GM18498 (cell line): ENCODE results near the gene TRPM3.
"Not testable (repeated sequence)": the region's sequence is repeated elsewhere in the genome, so short reads cannot be mapped to it uniquely, and the experiment has no call there.

Experiments
- ATAC-seq: cut with Tn5 transposase; IDR thresholded peaks from one replicate; pipeline ENCODE4 v1.9.1; 2021; ENCODE audit warnings: mild to moderate bottlenecking, moderate library complexity; ENCODE audit not compliant: unreplicated experiment

The TRPM3 gene

GRCh38 chr9:71001780-71002386 lies 119.5 kb downstream of the TRPM3 start:
- no peak for ATAC-seq

DNA sequence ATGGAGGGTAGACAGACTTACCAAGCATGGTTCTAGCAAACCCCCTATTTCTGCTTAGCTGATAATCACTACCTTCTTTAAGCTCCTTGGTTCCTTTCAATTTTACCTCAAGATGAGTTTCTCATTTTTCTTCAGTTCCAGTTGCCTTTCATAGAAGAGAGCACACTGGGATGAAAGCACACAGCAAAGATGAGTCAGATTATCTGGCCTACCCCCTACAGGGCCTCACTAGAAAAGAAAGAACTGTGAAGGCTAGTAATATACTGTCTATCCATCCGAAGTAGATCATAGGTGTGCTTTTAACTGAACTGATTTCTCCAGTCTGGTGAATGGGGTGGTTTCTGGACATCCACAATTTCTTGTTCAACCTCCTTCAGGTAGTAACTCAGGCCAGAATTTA lies 122.5 kb downstream of the TRPM3 start:
- no peak for ATAC-seq

- no peak for ATAC-seq
Measured at GRCh38 chr9:70995511-70995910, 125.9 kb downstream of the TRPM3 start.

DNA sequence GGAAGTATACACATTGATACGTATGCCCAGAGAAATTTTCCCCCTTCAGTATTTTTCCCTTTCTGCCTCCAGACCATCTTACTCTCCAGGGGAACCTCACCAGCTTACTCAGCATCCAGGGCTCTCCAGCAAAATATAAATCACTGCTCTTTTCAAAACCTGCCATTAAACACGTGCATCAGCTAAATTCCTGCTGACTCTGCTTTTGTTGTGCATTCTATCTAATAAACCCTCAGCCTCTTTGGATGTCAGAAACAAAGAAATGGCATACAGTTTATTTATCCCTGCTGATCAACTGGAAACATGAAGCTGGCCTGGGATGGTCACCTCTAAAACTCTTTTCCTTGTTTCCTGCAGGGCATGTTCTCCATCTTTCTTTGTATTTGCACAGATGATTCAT lies 126.8 kb downstream of the TRPM3 start:
- ATAC-seq, result no peak

- no peak for ATAC-seq
Measured at GRCh38 chr9:70988551-70988950, 132.9 kb downstream of the TRPM3 start.

DNA sequence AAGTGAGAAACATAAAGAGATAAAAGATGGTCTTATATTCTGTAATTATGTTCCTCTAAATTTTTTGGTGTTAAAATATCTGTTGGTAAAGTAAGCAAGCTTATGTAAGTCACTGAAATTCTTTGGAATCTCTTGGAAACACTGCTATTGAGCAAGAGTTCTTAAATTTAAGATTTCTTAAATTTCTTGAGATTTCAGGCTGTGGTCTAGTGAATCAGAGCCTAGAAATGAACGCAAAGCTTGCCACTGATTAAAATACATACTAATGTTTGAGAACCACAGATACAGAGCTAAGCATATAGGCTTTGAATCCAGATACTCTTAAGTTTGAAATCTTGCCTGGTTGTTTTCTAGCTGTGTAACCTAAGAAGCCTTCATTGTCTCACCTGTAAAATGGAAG lies 133.4 kb downstream of the TRPM3 start:
- no peak for ATAC-seq

GRCh38 chr9:70986984-70987383 lies 134.4 kb downstream of the TRPM3 start:
- ATAC-seq, result no peak

GRCh38 chr9:70983723-70984295 lies 137.6 kb downstream of the TRPM3 start:
- no peak for ATAC-seq

DNA sequence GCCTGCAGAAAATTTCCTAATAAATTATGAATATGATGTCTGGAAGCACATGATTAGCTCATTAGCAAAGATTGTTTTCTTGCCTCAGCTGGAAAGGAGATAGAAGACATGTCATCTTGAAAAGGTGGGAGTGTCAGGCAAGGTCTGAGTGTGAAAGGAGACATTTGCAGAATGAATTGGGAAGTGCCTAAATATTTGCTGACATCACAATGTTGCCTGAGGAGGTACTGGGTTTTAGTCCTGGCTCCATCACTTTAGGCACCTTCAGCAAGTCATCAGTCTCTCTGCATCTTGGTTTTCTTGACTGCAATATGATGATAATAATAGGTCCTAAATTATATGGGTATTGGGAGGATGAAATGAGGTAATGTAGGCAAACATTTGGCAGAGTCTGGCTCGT lies 140.1 kb downstream of the TRPM3 start:
- ATAC-seq, result no peak

DNA sequence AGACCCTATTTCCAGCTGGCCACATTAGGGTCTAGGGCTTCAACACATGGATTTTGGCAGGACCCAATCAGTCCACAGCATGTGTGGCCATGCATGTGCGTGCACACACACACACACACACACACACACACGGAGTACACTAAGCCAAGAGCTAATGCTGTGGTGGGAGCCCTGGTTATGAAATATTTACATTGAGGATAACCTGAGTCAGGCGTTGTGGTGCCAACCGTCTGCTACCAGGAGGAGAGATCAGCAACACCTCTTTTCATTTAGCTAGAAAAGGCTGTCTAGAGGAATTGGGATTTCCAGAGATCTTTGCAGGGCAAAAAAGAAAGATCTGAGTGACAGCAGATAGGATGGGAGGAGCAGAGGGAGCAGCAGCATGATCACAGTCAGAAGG lies 141.5 kb downstream of the TRPM3 start:
- ATAC-seq, result no peak

DNA sequence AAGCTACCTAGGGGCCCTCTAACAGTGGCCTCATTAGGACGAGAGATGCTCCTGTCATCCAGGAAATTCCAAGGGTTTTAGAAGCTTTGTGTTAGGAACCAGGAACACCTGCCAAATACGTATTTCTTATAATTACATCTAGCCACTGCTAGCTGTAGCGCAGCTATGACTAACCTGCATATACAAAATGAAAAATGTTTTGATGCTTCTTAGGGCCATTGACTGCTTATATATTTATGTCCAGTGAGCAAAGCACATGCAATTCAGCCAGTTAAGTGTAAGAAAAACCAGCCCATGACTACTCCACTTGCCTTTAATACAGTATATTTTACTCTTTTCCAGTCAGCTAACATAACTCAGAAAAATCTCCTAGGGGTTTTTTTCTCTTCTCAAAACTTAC lies 143.3 kb downstream of the TRPM3 start:
- ATAC-seq, result no peak

- no peak for ATAC-seq
Measured at GRCh38 chr9:70975821-70976220, 145.6 kb downstream of the TRPM3 start.

DNA sequence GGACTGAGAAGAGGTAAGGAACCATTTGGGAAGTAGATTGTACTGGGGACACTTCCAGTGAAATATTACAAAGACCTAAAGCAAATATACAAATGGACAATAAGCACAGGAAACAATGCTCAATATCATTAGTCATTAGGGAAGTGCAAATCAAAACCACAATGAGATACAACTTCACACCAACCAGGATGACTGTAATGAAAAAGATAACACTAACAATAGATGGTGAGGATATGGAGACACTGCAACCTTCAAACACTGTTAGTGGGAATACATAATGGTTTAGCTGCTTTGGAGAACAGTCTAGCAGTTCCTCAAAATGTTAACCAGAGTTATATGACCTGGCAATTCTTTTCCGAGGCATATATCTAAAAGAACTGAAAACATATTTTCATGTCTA lies 149.7 kb downstream of the TRPM3 start:
- ATAC-seq, result no peak

- ATAC-seq, result not testable (repeated sequence)
Measured at GRCh38 chr9:70966380-70966779, 155.0 kb downstream of the TRPM3 start.

DNA sequence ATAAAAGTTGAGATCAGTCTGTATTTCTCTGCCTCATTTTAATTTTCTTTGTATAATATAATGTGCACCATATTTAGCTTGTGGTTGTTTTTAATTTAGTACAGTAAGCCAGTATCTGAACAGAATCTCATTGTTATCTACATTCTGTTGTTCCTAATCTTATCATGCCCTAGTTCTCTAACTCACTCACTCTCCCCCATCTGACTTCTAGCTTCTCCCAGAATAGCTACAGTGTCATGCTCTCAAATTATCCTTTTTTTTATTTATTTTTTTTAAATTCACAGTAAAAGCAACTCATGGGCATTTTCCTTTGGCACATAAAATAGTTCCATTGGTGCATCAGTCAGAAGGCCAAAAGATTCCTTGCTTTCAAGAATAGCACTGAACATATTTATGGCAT lies 156.6 kb downstream of the TRPM3 start:
- no peak for ATAC-seq

- ATAC-seq, result no peak
Measured at GRCh38 chr9:70963554-70963953, 157.9 kb downstream of the TRPM3 start.

GRCh38 chr9:70962761-70963440 lies 158.5 kb downstream of the TRPM3 start:
- ATAC-seq, result no peak

DNA sequence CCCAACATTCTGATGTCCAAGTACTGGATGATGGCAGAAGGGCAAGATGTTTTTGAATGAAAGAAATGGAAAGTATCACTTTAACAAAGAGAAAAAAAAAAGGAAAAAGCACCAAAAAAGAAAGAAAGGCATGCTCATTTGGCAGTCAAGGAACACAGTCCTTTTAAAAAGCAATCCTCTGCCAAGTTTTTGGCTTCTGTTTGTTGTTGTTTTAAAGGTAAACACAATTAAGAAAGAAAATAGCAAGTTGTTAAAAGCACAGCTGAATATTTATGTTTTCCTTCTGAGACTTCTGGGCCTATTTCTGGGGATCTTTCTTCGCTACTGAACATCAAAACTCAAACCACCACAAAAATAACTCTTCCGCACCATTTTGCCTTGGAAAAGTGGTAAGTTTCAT lies 162.1 kb downstream of the TRPM3 start:
- no peak for ATAC-seq

GRCh38 chr9:70954596-70955143 lies 166.8 kb downstream of the TRPM3 start:
- ATAC-seq, result no peak

- ATAC-seq, result no peak
Measured at GRCh38 chr9:70954126-70954525, 167.3 kb downstream of the TRPM3 start.

GRCh38 chr9:70951749-70952727 lies 169.4 kb downstream of the TRPM3 start:
- ATAC-seq, result no peak
